Activated T-cell treated with anti-CD3 and anti-CD28 coated beads for 48 hours (primary cell): ENCODE measurements around the gene BIRC7.
A peak's percentile ranks its signal among the peaks of the same experiment; 100 is the strongest.

ENCODE experiments used
- DNase-seq: peaks from one replicate; pipeline ENCODE4 v3.0.0-alpha.2; 2020; ENCODE audit warnings: low read depth

BIRC7 gene

GRCh38 chr20:63265891-63266515 is 30.3 kb downstream of the BIRC7 start:
- DNase-seq: no peak

DNA sequence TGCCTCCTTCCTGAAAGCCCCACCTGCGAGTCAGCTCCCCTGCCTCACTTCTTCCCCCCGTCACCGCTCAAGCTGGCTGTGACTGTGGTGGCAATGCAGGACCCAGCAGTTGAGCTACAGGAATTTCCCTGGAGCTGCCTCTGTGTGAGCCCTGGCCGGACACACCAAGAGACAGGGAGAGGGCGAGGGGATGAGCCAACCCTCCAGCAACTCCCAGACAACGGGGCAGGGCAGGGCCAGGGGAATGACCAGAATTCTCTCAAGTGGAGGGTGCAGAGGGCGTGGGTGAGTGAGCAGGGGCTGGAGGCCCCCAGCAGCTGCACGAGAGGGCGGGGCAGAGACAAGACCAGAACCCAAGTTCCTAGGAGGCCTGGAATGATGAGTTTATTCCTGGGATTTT is 32.0 kb downstream of the BIRC7 start:
- DNase-seq: no peak

DNA sequence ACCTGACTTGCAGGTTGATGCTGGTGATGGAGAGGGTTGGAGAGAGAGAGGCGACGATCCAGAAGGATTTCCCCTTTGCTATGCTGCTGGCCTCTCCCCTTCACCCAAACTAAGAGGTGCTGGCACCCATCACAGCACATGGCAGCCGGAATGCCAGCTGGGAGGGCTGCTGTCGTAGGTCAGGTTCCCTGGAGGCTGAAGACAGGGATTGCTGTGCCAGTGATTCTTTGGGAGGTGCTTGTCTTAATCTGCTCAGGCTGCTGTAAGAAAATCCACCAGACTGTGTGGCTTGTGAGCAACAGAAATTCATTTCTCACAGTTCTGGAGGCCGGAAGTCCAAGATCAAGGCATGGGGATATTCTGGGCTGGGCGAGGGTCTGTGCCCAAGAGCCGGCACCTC is 32.6 kb downstream of the BIRC7 start:
- no peak for DNase-seq

GRCh38 chr20:63268671-63269439 is 33.1 kb downstream of the BIRC7 start:
- no peak for DNase-seq

- no peak for DNase-seq
These were observed 34.0 kb downstream of the BIRC7 start for GRCh38 chr20:63269724-63270123.

DNA sequence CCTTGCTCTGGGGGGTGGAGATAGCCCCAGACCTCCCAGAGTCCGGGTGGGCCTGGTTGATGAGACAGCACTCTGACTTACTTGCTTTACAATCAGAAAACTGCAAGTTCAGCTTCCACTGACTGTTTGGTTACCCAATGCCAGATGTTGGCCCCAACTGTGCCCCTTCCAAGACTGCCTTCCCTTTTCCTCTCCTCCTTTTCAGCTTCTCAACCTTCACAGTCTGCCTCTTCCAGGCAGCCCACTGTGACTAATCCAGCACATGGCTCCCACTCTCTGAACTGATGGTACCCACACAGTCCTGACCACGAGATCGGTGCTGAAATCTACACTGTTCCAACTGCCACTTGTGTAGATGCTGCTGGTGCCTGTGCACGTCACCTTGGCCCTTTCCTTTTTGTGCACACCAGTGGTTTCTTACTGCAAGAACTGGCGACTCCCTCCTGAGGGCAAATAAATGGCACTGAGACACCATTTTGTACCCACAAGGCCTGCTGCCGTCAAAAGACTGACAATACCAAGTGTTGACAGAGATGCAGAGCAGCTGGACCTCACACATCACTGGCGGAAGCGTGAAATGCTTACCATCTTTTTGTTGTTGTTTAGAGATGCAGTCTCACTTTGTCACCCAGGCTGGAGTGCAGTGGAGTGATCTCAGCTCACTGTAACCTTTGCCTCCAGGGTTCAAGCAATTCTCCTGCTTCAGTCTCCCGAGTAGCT is 35.1 kb downstream of the BIRC7 start:
- DNase-seq: no peak

DNA sequence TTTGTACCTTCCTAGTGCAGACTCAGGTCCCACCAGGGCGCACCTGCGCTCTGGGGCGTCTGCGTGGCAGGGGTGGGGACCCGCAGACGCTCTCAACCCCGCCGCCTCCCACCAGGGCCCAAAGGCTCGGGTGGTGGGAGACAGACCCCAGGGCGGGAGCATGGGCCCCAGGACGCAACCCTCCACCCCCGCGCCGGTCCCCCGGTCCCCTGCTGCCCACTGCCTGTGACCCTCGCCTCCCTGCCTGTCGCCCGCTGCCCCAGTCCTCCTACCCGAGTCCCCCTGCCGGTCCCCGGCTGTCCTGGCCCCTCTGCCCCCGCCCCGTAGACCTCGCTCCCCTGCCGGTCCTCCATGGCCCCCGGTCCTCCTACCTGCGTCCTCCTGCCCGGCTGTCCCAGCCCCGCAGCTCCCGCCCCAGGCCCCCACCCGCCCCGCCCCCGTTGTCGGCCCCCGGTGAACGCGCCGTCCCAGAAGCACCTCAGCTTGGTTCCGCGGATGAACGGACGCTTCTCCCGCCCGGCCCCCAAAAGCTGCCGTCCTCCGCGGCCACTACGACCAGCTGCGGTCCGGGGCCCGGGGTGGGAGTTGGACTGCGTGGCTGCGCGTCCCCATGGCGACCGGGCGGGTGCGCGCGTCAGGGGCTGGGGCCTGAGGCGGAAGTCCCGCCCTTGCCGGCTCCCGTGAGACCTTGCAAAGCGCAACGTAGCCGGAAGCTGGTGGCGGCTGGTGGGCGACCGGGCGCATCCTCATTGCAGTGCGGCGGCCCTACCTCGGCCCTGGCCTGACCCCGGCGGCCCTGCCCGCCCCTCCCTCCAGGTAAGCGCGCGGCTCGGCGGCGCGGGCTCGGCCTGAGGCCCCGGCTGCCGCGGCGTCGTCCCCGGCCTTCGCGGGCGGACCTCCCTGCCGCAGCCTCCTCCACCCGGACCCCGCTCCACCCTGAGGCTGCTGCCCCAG is 36.7 kb downstream of the BIRC7 start, which contains the start of gene ARFGAP1:
Gene ARFGAP1 (plus strand): TSS at position 709 of the 954 bp plus-strand sequence. CDS start 2,768 bp downstream, outside the sequence.
- DNase-seq: peak; percentile 88

DNA sequence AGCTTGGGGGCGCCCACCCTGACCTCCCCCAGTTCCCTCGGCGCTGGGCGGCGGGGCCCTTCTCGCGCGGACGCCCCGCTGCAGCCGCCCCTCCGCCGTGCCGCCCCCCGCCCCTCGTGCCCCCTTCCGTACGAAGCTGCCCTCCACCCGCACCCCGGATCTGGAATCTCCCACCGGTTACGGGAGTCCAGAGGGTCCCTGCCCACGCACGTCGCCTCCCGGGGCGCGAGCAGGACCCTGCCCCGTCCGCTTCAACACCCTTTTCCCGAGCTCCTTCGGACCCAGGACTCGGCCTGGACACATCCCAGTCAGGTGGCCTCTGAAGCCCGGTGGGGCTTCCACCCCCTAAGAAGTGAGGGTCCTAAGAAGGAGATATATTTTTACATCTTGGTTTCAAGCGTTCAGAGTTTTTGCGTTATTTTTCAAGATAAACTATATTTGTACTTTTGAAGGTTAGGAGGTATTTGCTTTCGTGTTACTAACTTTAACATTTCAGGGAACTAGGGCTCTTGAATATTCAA is 37.4 kb downstream of the BIRC7 start:
- DNase-seq: no peak

DNA sequence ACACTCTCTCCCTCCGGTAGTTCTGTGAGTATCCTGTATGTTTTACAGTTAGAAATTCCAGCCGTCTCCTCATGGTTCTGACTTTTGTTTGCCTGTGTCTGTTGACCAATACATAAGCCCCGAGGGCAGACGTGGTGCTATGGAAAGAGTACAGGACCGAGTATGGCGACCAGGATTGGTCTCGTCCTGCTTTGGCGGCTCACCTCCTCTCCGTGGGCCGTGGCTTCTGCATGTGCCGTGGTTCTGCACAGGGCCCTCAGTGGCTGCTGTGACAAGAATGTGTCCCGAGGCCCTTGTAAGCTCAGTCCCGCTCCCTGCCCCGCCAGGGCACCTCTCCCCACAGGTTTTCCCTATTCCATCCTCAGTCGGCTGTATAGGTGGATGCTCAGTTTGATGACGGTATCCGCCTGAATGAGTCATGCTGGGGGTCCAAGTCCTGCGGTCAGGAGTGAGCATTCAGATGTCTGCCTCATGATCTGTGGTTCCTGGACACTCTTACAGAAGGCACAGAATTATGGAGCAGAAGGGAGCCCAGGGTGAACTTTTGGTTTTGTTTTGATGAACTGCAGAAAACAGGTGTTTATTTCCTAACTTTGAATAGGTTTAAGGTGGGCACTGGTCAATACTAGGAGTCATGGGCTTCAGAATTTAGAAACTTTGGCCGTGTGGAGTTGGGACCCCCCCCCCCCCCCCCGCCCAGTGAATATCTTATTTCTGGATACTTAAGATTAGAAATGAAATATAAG is 38.1 kb downstream of the BIRC7 start:
- no peak for DNase-seq

- no peak for DNase-seq
These were observed 38.9 kb downstream of the BIRC7 start for GRCh38 chr20:63274381-63275228.

DNA sequence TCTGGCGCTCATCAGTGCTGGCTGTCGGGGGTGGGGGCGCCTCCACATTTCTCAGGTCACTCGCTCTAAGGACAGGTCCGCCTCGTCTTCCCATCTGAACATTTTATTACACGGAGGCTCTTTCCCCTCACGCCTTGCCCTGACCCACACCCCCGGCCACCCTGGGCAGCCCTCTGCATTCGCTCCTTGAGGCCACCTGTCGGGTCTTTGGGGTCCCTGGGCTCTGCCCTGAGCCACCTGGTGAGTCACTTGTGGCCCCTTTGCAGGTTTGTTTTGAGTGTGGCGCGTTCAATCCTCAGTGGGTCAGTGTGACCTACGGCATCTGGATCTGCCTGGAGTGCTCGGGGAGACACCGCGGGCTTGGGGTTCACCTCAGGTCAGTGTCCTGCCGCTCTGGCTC is 40.1 kb downstream of the BIRC7 start:
- no peak for DNase-seq

DNA sequence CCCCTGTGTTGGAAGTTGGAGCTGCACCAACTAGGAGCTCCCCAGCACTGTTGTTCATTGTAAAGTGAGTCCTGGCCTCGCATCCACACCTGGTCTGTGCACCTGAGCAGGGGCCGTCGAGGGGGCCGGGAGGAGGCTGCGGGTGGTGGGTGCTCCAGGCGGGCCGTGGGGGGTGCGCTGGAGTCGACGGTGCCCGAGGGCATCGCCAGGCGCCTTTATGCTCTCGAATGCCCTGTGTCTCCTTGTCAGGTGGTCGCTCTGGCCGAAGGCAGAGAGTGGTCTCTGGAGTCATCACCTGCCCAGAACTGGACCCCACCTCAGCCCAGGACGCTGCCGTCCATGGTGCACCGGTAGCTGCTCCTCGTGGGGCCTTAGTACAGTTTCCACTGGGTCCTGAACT is 41.3 kb downstream of the BIRC7 start:
- DNase-seq: no peak

GRCh38 chr20:63277466-63278272 is 42.0 kb downstream of the BIRC7 start:
- DNase-seq: no peak

DNA sequence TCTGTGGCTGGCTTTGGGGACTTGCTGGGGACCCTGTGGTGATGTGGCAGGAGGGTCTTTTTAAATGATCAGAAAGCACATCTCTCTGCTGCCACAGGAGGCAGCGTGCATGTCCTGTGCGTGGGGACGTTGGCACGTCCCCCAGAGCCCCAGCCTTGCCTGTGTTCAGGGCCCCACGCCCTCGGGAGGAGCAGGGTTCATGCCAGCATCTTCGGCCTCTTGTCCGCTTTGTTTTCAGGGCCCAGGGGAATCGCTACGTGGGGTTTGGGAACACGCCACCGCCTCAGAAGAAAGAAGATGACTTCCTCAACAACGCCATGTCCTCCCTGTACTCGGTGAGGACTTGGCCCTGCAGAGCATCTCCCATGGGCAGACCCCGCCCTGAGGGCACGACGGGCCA is 43.0 kb downstream of the BIRC7 start:
- DNase-seq: no peak

GRCh38 chr20:63279931-63280330 is 44.2 kb downstream of the BIRC7 start:
- DNase-seq: no peak

DNA sequence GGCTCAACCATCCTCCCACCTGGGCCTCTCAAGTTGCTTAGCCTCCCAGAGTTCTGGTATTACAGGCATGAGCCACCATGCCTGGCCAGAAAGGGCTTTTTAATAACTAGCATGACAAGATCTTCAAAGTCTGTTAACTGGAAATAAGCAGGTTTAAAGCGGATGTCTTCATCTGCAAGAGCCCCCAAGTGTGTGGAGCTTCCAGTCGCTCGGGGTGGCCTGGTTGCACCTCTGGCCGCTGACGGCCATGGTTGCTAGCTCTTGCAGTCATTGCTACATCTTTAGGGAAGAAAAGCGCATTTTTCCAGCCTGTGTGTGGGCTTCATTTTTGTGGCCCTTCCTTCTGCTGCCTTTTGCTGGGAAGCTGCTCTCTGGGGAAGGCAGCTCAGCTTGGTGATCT is 44.7 kb downstream of the BIRC7 start:
- no peak for DNase-seq

- DNase-seq: no peak
These were observed 45.3 kb downstream of the BIRC7 start for GRCh38 chr20:63280929-63281545.
